SKM-1 (cell line): ENCODE measurements around the gene TNRC6C.

Experiments
- DNase-seq: peaks from one replicate; lab custom pipeline; 2025; ENCODE audit not compliant: unreplicated experiment; lab: John Stamatoyannopoulos, UW

Gene TNRC6C

GRCh38 chr17:78148286-78149016 is 189.9 kb downstream of the TNRC6C start:
- no peak for DNase-seq

GRCh38 chr17:78151514-78152008 is 193.1 kb downstream of the TNRC6C start:
- no peak for DNase-seq

- DNase-seq = peak; percentile 40
Measured at GRCh38 chr17:78154903-78155811, 196.7 kb downstream of the TNRC6C start.
